Measurements from ENCODE around the gene HES3. TPM values are rescaled to one million over a fixed set of nuclear protein-coding genes. Genes with fewer than 3 reads are reported as not detected.

HES3 gene
- total and polyA plus RNA-seq, 2 experiments from 2014 or later = not detected

GRCh38 chr1:6254691-6255090 is 10.7 kb downstream of the HES3 start:
- Histone ChIP-seq H3K27ac (no peak overlapping the region), H3K9me3 (ENCODE audit: low read depth) (no peaks in the 10 kb centered on the region), H3K4me3 (no peak overlapping the region), H3K27me3 (peaks cover 41% of the 10 kb centered on the region), H3K4me1 (ENCODE audit: low read depth) (no peaks in the 10 kb centered on the region), H3K36me3 (no peaks in the 10 kb centered on the region)
- no peak for DNase-seq (ENCODE audit: low read depth in 1 of 2, low spot score in 1 of 2)
- TF ChIP-seq, protein P1, sequence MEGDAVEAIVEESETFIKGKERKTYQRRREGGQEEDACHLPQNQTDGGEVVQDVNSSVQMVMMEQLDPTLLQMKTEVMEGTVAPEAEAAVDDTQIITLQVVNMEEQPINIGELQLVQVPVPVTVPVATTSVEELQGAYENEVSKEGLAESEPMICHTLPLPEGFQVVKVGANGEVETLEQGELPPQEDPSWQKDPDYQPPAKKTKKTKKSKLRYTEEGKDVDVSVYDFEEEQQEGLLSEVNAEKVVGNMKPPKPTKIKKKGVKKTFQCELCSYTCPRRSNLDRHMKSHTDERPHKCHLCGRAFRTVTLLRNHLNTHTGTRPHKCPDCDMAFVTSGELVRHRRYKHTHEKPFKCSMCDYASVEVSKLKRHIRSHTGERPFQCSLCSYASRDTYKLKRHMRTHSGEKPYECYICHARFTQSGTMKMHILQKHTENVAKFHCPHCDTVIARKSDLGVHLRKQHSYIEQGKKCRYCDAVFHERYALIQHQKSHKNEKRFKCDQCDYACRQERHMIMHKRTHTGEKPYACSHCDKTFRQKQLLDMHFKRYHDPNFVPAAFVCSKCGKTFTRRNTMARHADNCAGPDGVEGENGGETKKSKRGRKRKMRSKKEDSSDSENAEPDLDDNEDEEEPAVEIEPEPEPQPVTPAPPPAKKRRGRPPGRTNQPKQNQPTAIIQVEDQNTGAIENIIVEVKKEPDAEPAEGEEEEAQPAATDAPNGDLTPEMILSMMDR (IDR thresholded peaks at IDR 0.05; ENCODE audit: low read depth, low read length) = no peak

- TF ChIP-seq, protein P1 (IDR thresholded peaks at IDR 0.05; ENCODE audit: low read depth, low read length) = no peak
- peaks cover 25% of the 10 kb centered on the region for H3K27me3 ChIP-seq
- no peak overlapping the region for H3K27ac ChIP-seq
- DNase-seq (ENCODE audit: low read depth in 1 of 2, low spot score in 1 of 2) = no peak
- H3K4me3 ChIP-seq = no peak overlapping the region
- H3K4me1 ChIP-seq (ENCODE audit: low read depth) = no peaks in the 10 kb centered on the region
- H3K9me3 ChIP-seq (ENCODE audit: low read depth) = no peaks in the 10 kb centered on the region
- H3K36me3 ChIP-seq = no peaks in the 10 kb centered on the region
Measured at GRCh38 chr1:6256645-6257044, 12.7 kb downstream of the HES3 start.

DNA sequence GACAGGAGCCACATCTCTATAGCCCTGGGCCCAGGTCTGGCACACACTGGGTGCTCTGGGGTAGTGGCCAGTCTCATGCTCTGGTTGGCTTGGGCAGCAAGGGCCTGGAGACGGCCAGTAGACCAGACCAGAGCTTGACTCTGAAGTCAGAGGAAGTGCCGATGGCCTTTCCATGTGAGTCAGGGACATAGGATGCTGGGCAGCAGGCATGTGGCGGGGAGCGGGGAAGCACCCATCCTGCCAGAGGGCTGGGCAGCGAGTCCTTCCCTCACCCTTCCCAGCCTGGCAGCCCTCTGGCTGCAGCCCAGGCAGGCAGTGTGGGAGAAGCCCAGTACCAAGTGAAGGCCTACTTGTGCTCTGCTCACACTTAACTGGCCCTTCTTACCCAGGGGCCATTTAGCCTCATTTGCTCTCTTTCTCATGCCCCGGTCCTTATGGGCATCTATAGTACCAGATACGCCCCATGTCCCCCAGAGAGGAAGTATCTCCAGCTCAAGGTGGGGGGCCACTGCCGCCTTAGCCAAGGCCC is 13.6 kb downstream of the HES3 start:
- DNase-seq (ENCODE audit: low read depth in 1 of 2, low spot score in 1 of 2) = no peak
- Histone ChIP-seq H3K27me3 (peaks cover 16% of the 10 kb centered on the region), H3K4me3 (no peak overlapping the region), H3K36me3 (no peaks in the 10 kb centered on the region), H3K4me1 (ENCODE audit: low read depth) (peaks cover 6% of the 10 kb centered on the region), H3K9me3 (ENCODE audit: low read depth) (no peaks in the 10 kb centered on the region), H3K27ac (no peak overlapping the region)
- TF ChIP-seq, protein P1 (IDR thresholded peaks at IDR 0.05; ENCODE audit: low read depth, low read length) = no peak

- TF ChIP-seq, protein P1 (IDR thresholded peaks at IDR 0.05; ENCODE audit: low read depth, low read length) = no peak
- Histone ChIP-seq H3K9me3 (ENCODE audit: low read depth) (no peaks in the 10 kb centered on the region), H3K27me3 (peaks cover 10% of the 10 kb centered on the region), H3K4me3 (no peak overlapping the region), H3K4me1 (ENCODE audit: low read depth) (peaks cover 6% of the 10 kb centered on the region), H3K36me3 (no peaks in the 10 kb centered on the region), H3K27ac (no peak overlapping the region)
- DNase-seq (ENCODE audit: low read depth in 1 of 2, low spot score in 1 of 2) = no peak
Measured at GRCh38 chr1:6258675-6259074, 14.7 kb downstream of the HES3 start.

- peak overlapping the region; percentile 74 for H3K4me3 ChIP-seq
Measured at GRCh38 chr1:6259491-6260362, 15.7 kb downstream of the HES3 start.

More at GRCh38 chr1:6259491-6260362, 15.7 kb downstream of the HES3 start:
- Histone ChIP-seq H3K36me3 (no peaks in the 10 kb centered on the region), H3K27ac (no peak overlapping the region), H3K27me3 (peaks cover 10% of the 10 kb centered on the region), H3K9me3 (ENCODE audit: low read depth) (no peaks in the 10 kb centered on the region), H3K4me1 (ENCODE audit: low read depth) (peaks cover 6% of the 10 kb centered on the region)
- TF ChIP-seq, protein P1 (IDR thresholded peaks at IDR 0.05; ENCODE audit: low read depth, low read length) = no peak
- peak; percentile 78 to 89 for DNase-seq (ENCODE audit: low read depth in 1 of 2, low spot score in 1 of 2)
